GM18508 (cell line): ENCODE results near the gene REM2.
A peak's percentile ranks its signal among the peaks of the same experiment; 100 is the strongest.
"Not testable (repeated sequence)": the region's sequence is repeated elsewhere in the genome, so short reads cannot be mapped to it uniquely, and the experiment has no call there.

ENCODE experiments used
- ATAC-seq: cut with Tn5 transposase; IDR thresholded peaks from one replicate; pipeline ENCODE4 v1.9.1; 2021; ENCODE audit warnings: moderate number of reproducible peaks; ENCODE audit not compliant: insufficient read depth, unreplicated experiment

REM2 gene

DNA sequence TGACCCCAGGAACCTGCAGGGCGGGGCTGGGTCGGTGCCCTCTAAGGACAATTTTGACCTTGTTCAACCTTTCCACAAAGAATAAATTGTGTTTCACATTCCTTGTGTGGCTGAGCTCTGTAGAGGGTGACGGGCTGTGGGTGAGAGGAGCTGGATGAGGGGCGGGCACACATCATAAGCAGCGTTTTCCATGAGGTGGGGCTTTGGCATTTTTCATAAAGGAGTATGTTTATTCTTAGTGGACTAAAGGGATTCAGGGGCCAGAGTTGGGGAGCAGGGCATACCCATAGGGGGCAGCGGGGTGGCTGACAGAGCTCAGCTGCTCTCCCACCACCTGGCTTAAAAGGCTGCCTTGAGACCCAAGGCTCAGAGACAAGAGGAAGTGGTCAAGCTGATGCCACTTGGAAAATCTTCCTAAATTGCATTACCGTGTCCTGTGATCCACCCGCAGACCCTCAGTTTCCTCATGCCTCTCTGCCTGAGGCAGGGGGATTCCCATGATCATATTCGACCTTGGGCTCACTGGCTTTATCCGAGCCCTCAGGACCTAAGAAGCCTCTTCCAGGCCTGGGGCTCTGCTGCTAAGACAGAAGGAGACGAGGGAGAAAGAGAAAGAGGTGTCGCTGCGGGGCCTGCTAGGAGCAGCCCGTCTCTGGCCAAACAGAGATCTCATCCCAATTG lies 35.2 kb upstream of the REM2 start:
- ATAC-seq, result no peak

DNA sequence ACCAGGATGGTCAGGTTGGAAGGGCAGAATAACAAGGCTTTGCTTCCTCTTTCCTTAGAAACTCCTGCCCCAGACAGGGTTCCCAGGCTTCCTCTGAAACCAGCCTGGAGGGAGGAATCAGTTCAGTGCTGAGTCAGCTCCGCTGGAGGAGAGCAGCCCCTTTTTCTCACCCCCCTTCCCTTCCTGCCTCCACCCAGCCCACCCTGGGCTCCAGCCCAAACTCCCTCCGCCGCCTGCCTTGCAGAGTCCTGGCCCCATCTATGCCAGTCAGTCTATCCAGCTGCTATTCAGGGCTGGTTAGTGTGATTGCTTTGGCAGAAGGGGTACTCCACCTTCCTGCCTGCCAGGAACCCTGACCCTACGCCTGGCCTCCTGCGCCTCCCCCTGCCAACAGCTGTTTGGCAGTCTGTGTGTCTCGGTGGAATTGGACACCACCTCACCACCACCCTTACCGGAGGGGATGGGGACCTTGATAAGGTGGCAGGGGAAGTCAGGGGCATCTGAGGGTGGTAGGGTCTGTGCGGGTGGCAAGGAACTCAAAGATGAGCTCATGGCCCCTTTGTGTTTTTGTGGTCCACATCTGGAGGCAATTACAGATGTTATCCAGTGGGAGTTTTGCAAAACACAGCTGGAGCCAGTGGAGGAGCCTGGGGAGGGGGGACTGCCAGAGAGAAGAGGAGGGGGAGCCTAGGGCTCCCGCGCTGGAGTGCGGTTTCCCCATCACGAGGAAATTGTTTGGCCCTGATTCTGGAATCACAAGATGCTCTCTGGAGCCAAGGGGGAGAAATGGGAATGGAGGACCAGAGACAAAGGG lies 34.5 kb upstream of the REM2 start:
- ATAC-seq, result no peak

DNA sequence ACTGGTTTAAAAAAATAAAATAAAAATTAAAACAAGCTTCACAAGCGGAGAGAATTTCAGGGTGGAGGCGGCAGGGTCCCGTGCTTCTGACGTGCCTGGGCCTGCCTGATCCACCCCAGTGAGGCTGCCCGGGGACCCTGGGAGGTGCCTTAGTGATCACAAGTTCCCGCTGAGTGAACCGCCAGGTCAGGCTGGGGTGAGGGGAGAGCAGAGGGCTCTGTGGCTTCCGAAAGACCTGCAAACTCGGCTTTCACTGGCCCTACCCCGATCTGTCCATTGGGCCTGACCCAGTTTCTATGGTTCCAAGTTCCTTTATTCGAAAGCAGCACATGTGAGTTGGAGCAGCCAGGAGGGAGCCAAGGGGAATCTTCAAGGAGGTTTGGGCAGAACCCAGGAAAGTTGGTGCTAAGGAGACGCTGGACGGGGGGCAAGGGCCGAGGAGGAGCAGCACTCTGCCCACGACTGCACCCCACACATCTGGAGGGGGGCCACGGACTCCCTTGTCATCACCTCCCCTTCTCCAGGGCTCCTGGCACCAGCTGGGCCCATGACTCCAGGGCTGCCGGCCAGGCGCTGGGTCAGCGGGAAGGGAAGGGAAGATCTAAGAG lies 33.7 kb upstream of the REM2 start:
- no peak for ATAC-seq

DNA sequence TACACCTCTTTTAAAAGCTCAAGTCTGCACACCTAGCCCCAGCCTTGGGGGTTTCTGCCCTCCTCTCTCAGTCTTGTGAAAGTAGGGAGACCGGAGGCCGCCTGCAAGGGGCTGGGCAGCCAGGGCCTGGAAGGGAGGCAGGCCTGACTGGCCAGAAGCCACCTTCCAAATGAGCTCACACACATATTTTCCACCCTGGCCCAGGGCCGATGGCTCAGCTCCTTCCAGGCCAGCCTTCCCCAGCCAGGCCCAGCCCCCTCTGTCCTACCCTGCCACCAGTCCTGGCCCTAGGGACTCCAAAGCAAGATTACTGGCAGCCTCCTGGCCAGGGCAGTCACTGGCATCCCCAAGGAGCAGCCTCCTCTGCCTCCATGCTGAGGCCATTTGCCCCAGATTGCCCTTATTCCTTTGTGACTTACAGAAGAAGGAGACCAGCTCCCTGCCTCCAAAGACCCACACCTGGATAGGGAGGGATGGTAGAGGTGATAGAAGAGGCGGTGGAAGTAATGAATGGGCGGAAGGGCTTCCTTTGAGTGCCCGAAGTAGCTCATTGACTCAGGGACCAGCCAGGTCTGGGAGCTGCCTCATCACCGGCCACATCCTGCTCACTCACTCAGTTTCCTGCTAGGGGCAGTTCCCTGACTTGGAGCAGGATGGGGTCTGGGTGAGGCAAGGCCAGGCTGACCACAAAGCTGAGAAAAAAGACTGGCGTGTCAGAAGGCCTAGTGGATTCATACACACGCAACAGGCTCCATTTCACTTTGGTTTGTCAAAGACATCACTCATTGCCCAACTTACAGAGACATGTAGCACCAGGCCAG lies 31.9 kb upstream of the REM2 start:
- no peak for ATAC-seq

DNA sequence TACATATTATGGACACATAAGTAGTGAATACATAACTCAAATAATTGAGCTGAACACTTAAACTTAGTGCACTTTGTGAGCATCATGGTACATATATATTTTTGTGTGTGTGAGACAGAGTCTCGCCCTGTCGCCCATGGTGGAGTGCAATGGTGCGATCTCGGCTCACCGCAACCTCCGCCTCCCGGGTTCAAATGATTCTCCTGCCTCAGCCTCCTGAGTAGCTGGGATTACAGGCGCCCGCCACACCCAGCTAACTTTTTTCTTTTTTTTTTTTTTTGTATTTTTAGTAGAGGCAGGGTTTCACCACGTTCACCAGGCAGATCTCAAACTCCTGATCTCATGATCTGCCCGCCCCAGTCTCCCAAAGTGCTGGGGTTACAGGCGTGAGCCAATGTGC lies 30.8 kb upstream of the REM2 start:
- ATAC-seq, result not testable (repeated sequence)

DNA sequence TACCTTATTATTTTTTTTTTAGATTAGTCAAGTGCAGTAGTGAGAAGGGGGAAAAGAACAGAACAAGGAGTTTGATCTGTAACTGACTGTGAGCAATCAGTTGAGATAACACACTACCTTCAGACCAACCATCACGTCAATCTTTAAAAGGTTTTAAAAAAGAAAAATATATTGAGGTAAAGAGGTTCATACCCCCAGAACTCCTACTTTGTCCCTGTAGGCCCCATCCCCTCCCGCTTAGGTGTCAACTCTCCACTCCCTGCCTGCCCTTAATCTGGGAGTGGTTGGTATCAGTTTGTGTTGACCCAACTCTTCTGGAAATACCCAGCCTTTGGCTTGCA lies 30.5 kb upstream of the REM2 start:
- no peak for ATAC-seq

DNA sequence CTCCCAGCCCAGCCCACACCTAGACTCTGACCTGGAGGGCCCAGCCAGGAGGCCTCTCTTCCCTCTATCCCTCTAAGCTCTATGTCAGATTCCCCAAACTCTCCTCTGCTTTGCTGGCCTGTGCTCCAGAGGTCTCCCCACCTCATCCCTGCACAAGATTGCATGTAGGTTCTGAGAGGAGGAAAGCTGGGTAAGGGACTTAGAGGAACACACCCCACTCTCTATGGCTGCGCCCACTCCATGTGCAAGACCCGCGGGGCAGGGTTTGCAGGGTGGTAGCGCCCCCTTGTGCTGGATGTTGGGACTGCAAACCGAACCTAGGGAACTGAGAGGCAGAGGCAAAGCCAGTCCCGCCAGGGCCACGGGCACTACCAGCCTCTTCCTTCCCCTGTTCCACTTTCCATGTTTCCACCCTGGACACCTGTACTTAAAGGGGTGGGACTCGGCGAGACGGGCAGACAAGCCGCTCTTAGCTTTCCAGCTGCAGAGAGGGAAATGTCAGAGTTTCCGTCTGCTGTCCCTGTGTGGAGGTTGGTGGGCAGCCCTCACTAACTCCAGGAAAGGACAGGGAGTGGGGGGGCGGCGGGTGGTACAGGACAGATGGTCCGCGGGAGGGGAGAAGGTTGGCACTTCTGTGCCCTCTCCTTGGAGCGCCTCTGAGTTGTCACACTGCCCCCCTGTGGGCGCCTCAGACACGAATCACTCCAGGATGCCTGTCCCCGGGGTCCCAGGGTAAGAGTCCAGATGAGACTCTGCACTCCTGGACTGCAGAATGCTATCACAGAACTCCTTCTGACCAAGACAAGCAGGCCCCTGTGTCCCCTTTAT lies 29.9 kb upstream of the REM2 start:
- ATAC-seq, result no peak

DNA sequence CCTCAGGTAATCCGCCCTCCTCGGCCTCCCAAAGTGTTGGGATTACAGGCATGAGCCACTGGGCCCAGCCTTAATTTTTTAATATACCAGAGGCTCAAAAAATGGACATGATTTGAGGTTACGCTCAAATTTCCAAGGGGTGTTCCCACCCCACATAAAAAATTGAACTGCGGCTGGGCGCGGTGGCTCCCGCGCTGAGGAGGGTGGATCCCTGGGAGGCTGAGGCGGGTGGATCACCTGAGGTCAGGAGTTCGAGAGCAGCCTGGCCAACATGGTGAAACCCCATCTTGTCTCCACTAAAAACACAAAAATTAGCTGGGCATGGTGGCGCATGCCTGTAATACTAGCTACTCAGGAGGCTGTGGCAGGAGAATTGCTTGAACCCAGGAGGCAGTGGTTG lies 28.7 kb upstream of the REM2 start:
- ATAC-seq, result not testable (repeated sequence)

DNA sequence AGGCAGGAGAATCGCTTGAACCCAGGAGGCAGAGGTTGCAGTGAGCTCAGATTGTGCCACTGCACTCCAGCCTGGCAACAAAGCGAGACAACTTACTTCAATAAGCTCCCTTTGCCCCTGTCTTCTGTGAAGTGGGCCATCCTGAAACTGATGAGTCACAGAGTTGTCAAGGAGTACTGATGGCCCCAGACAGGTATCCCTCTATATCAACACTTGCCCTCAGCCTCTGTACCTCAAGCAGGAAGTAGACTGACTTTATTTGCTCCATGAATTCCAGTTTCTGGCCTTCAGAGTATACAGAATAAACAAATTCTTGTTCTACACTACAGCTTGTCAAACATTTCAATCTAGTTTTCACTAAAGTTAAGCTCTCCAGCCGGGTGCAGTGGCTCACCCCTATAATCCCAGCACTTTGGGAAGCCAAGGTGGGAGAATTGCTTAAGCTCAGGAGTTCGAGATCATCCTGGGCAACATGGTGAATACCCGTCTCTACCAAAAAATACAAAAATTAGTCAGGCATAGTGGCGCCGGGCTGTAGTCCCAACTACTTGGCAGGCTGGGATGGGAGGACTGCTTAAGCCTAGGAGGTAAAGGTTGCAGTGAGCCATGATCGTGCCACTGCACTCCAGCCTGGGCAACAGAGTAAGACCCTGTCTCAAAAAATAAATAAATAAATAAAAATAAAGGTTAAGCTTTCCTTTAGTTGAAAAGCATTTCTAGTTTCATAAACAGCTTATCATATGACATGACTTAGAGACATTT lies 27.9 kb upstream of the REM2 start:
- no peak for ATAC-seq

DNA sequence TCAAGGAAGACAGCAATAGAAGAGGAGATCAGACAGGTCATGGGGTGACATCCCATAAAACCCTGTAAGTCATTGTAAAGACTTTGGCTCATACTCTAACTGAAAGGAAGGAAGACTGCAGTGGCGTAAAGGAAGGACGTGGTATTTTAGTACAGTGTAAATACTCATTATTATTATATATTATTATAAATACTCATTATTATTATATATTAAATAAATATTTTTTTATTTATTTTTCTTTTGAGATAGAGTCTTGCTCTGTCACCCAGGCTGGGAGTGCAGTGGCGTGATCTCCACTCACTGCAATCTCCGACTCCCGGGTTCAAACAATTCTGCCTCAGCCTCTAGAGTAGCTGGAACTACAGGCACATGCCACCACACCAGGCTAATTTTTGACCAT lies 26.6 kb upstream of the REM2 start:
- ATAC-seq, result no peak

DNA sequence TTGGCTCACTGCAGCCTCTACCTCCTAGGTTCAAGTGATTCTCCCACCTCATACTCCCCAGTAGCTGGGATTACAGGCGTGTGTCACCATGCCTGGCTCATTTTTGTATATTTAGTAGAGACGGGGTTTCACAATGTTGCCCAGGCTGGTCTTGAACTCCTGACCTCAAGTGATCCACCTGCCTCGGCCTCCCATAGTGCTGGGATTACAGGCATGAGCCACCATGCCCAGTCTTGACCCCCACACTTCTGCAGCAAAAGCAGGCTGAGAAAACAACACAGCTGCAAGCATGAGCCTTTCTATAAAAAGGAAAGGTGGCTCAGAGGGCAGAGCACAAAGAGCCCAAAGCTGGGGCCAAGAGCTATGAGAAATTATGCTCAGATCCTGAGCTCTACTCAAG lies 22.6 kb upstream of the REM2 start:
- ATAC-seq, result not testable (repeated sequence)

DNA sequence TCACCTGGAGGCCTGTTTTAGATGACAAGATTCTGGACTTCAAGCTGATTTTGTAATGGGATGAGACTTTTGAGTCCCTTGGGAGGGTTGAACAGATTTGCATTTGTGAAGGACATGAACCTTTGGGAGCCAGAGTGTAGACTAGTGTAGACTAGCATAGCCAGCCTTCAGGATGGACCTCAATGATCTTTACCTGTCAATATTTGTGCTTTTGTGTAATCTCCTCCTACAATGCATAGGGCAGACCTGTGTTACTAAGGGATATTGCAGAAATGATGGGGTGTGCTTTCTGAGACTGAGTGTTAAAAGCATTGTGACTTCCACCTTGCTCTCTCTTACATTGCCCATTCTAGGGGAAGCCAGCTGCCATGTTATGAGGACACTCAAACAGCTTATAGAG lies 21.4 kb upstream of the REM2 start:
- ATAC-seq, result no peak

DNA sequence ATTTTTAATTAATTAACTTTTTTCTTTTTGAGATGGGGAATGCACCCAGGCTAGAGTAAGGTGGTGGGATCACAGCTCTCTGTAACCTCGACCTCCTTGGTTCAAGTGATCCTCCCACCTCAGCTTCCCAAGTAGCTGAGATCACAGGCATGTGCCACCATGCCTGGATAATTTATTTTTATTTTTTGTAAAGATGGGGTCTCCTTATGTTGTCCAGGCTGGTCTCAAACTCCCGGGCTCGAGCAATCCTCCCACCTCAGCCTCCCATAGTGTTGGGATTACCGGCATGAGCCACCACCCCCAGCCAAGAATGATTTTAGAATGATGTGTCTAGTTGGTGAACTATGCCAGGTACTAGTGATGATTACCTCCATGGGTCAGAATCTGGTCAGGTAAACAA lies 18.0 kb upstream of the REM2 start:
- no peak for ATAC-seq

DNA sequence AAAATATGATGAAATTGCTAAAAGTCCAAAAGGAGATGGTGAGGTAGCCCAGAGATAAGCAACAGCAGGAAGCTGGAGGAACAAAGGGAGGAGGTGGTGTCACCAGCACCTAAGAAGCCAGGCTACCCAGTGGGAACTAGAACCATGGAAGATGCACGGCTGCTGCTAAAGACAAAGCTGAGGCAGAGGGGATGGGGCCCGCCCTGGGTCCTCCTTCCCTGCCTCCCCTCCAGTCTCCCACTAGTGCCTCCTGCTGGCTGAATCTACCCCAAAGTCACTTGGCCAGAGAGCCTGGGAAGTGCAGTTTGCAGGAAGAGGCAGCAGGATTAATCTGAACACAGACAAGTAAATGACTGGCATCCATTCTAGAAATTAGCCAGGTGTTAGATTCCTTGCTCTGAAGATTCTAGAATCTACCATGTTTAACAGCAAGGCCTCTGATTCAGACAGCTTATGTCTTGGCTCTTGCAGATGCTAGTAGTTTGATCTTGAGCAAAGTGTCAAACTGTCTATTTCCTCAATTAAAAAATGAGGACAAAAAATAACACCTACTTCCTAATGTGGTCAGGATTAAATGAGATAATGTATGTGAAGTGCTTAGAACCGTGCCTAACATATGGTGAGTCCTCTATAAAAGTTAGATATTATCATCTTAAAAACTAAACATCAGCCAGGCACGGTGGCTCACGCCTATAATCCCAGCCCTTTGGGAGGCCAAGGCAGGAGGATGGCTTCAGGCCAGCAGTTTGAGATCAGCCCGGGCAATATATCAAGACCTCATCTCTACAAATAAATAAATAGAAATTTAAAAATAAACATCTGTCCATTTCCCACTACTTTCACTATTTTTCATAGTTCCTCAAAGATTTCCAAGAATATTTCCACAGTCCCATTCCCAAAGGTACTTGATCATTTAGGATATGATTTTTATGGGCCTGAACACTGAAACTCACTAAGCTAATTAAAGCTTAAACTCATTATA lies 17.3 kb upstream of the REM2 start:
- no peak for ATAC-seq

DNA sequence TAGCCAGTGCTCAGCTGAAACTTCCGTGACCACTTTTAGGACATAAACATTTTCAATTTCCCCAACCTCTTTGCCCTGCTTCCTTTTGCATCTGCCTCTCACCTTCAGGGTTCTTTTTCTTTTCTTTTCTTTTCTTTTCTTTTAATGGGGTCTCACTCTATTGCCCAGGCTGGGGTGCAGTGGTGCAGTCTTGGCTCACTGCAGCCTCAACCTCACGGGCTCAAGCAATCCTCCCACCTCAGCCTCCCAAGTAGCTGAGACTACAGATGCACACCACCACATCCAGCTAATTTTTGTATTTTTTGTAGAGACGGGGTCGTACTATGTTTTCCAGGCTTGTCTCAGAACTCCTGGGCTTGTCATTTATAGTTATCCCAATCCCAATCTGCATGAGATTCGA lies 16.1 kb upstream of the REM2 start:
- ATAC-seq, result no peak

DNA sequence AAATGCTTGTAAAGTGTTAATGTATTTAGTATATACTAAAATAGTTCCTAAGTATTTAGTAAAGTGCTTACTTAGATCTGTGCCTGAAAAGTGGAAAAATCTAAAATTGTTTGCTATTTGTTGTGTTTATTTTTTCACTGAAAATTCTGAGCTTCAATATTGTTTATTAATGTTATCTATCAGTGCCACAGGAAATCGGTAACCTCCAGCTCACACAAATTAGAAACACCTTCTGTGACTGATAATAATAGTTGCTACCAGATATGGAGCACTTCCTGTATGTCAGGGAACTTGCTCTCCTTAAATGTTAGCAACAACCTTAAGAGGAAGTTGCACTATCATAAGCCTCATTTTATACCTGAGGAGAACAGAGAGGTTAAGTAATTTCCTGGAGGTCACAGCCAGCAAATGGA lies 12.2 kb upstream of the REM2 start:
- peak; percentile 51 for ATAC-seq

DNA sequence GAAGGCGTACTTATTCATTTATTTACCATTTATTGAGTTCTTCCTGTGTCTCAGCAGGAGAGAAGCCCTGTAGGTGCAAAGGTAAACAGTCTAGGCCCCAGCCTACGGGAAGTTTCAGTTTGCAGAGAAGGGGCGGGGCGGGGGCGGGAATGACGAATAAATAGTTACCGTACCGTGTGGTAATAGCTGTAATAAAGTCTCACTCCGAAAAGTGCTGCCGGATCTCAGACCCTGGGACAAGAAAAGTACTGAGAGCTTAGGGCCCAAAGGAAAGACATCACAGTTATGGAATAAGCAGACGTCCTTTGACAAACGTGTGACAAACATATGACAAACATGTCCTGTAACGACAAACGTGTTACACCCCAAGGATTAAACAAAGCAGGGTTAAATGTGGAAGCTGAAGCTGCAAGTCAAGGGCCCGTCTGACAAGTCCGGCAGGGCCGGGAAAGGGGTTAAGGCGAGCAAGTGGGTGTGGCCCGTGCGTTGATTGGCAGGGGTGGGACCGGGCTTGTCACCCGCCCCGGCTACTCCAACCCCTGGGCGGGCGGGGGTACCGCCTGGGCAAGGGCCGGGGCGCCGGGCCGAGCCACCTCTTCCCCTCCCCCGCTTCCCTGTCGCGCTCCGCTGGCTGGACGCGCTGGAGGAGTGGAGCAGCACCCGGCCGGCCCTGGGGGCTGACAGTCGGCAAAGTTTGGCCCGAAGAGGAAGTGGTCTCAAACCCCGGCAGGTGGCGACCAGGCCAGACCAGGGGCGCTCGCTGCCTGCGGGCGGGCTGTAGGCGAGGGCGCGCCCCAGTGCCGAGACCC lies 11.6 kb upstream of the REM2 start, which contains the start of gene LRP10:
Gene LRP10 (plus strand): TSS at position 517 of the 809 bp plus-strand sequence. CDS start 564 bp downstream, outside the sequence.
- peak; percentile 37 for ATAC-seq
